HG03025 (cell line): Measurements from ENCODE around the gene PPARG.
"Not testable (repeated sequence)": the region's sequence is repeated elsewhere in the genome, so short reads cannot be mapped to it uniquely, and the experiment has no call there.

ENCODE experiments used
- ATAC-seq: cut with Tn5 transposase; IDR thresholded peaks from one replicate; pipeline ENCODE4 v1.9.1; 2021; ENCODE audit warnings: mild to moderate bottlenecking, moderate library complexity; ENCODE audit not compliant: unreplicated experiment, low FRiP score

Gene PPARG

GRCh38 chr3:12278566-12278965, 10.3 kb upstream of the PPARG start:
- ATAC-seq: no peak

GRCh38 chr3:12279591-12280326, 9.1 kb upstream of the PPARG start:
- no peak for ATAC-seq

- no peak for ATAC-seq
Measured at GRCh38 chr3:12280357-12280806, 8.5 kb upstream of the PPARG start.

GRCh38 chr3:12284591-12284990, 4.3 kb upstream of the PPARG start:
- ATAC-seq: no peak

GRCh38 chr3:12285003-12285555, 3.8 kb upstream of the PPARG start:
- no peak for ATAC-seq

- not testable (repeated sequence) for ATAC-seq
Measured at GRCh38 chr3:12285779-12286178, 3.1 kb upstream of the PPARG start.

GRCh38 chr3:12286504-12286903, 2.4 kb upstream of the PPARG start:
- ATAC-seq: no peak

- ATAC-seq: no peak
Measured at GRCh38 chr3:12286927-12287726, 1.7 kb upstream of the PPARG start.

GRCh38 chr3:12287727-12288181, 1.1 kb upstream of the PPARG start:
- ATAC-seq: no peak

GRCh38 chr3:12289524-12289923, 654 bp downstream of the PPARG start:
- ATAC-seq: no peak

GRCh38 chr3:12292770-12293169, 3.9 kb downstream of the PPARG start:
- no peak for ATAC-seq

GRCh38 chr3:12294885-12295580, 6.2 kb downstream of the PPARG start:
- no peak for ATAC-seq

GRCh38 chr3:12296511-12296910, 7.6 kb downstream of the PPARG start:
- ATAC-seq: no peak

- no peak for ATAC-seq
Measured at GRCh38 chr3:12299026-12299425, 10.2 kb downstream of the PPARG start.

- no peak for ATAC-seq
Measured at GRCh38 chr3:12300137-12300536, 11.3 kb downstream of the PPARG start.

- ATAC-seq: no peak
Measured at GRCh38 chr3:12301031-12301430, 12.2 kb downstream of the PPARG start.

- ATAC-seq: no peak
Measured at GRCh38 chr3:12301513-12301912, 12.6 kb downstream of the PPARG start.

- ATAC-seq: no peak
Measured at GRCh38 chr3:12302564-12302963, 13.7 kb downstream of the PPARG start.

GRCh38 chr3:12303534-12303933, 14.7 kb downstream of the PPARG start:
- ATAC-seq: no peak

- ATAC-seq: no peak
Measured at GRCh38 chr3:12303993-12304392, 15.1 kb downstream of the PPARG start.

GRCh38 chr3:12307136-12307535, 18.3 kb downstream of the PPARG start:
- ATAC-seq: no peak
